GM19099 (cell line): ENCODE data around the gene TRIM2.

Experiments used
- POLR2A ChIP-seq: IDR thresholded peaks from 3 replicates; pipeline ENCODE4 v1.6.1; 2011; ENCODE audit warnings: low read depth; ENCODE audit not compliant: insufficient read length; ENCODE audit errors: extremely low read depth

TRIM2 gene

DNA sequence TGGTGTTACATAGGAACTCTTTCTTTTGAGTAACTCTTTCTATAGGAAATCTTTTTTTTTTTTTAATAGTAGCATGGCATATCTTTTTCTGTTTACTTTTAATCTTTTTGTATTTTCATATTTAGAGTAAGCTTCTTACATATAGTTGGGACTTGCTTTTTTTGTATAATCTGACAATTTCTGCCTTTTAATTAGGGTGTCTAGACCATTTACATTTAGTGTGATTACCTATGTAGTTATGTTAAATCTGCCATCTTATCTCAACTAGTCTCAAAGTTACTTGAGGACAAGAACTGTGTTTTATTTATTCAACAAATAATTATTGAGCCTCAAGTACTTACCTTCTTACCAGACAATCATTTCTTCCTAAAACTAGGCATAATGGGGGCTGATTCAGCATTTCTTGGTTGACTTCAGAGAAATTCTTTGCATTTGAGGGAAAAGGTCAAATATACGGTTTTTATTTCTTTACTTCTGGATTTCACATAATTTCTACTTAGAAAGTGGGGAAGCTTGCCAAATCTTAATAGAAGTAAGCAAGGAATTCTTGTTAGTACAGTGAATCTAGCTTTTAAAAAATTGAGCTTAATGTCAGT lies 168.8 kb downstream of the TRIM2 start:
- no peak for TF ChIP-seq POLR2A

DNA sequence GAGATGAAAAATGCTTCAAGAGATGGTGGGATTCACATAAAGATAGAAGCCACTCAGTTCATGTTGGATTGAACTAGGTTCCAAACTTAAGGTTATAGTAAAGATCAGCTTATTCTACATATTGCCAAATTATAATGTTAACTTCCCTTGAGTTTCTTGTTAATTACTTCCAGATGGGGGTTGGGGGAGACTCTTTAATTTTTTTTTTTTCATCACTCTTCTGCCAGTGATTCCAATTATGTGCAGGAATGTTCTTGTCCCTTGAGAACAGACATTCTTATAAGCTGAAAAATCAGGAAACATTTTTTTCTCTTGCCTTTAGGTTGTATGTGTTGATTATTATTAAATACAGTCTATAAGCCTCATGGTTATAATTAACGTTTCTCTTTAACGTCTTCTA lies 170.2 kb downstream of the TRIM2 start:
- TF ChIP-seq POLR2A, result no peak

DNA sequence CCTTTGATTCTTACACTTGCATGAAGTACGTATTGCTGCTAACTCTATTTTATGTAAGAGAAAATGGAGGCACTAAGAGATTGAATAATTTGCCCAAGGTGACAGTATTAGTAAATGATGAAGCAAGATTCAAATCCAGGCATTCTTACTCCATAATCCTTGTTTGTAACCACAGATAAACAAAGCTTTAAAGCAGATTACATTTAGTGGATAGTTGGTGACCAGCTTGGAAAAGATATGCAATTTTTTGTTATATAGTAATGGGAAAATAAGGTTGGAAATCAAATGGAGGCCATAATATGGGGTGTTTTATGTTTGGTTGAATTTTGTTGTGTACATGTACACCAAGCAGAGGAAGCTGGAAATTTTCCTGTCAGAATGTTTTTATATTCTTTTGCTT lies 171.1 kb downstream of the TRIM2 start:
- no peak for TF ChIP-seq POLR2A

DNA sequence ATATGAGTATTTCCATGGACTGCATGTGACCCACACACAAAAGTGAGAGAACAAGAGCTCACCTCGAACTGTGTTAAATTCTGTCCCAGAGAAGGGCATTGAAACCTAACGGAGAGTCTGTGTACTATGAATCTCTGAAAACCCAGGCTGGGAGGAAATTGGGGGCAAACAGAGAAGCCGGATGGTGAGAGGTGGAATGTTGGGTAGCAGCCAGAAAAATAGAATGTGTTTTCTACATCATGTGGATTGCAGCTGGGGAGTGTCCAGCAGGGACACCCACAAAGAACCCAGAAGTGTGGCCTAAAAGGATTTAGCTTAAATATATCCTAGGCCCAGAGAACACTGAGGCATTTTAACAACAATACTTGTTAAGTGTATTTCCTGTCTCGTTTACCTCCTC lies 178.9 kb downstream of the TRIM2 start:
- no peak for TF ChIP-seq POLR2A

DNA sequence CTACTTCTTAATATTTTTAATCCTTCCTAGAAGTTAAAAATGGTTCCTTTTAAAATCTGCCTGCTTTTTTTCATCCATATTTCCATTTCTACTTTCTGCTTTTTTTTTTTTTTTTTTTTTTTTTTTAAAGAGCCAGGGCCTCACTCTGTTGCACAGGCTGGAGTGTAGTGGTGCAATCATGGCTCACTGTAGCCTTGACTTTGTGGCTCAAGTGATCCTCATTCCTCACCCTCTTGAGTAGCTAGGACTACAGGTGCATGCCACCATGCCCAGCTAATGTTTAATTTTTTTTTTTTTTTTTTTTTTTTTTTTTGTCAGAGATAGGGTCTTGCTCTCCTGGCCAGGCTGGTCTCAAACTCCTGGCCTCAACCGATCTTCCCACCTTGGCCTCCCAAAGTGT lies 179.9 kb downstream of the TRIM2 start:
- no peak for TF ChIP-seq POLR2A

DNA sequence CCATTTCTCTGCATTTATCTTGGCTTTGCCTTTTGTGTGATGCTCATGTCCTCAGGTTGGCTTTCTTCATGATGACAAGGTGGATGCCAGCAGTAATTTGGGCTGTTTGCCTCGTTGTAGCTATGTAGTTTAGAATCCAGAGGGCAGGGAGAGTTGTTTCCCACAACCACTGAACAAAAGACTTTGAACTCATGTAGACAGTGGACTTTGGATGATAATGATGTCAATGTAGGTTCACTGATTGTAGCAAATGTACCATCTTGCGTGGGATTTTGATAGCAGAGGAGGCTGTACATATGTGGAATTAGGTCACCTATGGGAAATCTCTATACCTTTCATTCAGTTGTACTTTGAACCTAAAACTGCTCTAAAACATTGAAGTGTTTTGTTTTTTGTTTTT lies 181.5 kb downstream of the TRIM2 start:
- TF ChIP-seq POLR2A, result no peak

DNA sequence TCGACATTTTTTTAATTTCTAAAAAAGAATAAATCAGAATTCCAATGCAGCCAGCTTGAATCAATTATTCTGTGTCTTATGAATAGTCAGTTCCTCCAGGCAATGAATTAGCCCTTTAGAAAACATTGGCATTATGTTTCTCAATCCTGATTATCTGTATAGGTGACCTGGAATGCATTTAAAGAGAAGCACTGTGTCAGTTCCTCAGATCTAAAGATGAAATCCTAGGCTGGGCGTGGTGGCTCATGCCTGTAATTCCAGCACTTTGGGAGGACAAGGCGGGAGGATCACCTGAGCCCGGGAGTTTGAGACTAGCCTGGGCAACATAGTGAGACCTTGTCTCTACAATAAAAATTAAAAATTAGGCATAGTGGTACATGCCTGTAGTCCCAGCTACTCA lies 183.7 kb downstream of the TRIM2 start:
- TF ChIP-seq POLR2A, result no peak
